Mesothelial cell of epicardium (in vitro differentiated cells): Measurements from ENCODE around the gene SLC7A9. TPM values are rescaled to one million over a fixed set of nuclear protein-coding genes. Genes with fewer than 3 reads are reported as not detected.
"Not testable (repeated sequence)": the region's sequence is repeated elsewhere in the genome, so short reads cannot be mapped to it uniquely, and the experiment has no call there.

Source experiments
- DNase-seq, 2 experiments: peaks; one replicate each; pipeline ENCODE4 v3.0.0; 2021; ENCODE audit warnings: low spot score in 2 of 2; ENCODE audit not compliant: unreplicated experiment in 2 of 2
- H3K27ac Mint-ChIP-seq: 2 replicates; pipeline ENCODE4 v1.8.0; 2021; ENCODE audit warnings: mixed read lengths
- H3K27me3 Mint-ChIP-seq: 2 replicates; pipeline ENCODE4 v1.8.0; 2021; ENCODE audit warnings: low read depth, mixed read lengths
- H3K36me3 Mint-ChIP-seq: 2 replicates; pipeline ENCODE4 v1.8.0; 2021; ENCODE audit warnings: mixed read lengths
- H3K4me1 Mint-ChIP-seq: 2 replicates; pipeline ENCODE4 v1.8.0; 2021; ENCODE audit warnings: mixed read lengths
- H3K4me3 Mint-ChIP-seq: 2 replicates; pipeline ENCODE4 v1.8.0; 2021; ENCODE audit warnings: mild to moderate bottlenecking, moderate library complexity, mixed read lengths
- H3K9me3 Mint-ChIP-seq: 2 replicates; pipeline ENCODE4 v1.8.0; 2021; ENCODE audit warnings: mixed read lengths
- total RNA-seq: library from RNA; stranded (reverse); gene quantifications from 3 replicates; pipeline ENCODE4 v1.2.1, GENCODE V29; 2021
- TF ChIP-seq, protein P1 (sequence below): fragments of 200-600 bp; sonication (generic); IDR thresholded peaks from one replicate; pipeline ENCODE4 v1.5.0; 2021; ENCODE audit warnings: antibody characterized with exemption; ENCODE audit not compliant: unreplicated experiment

The SLC7A9 gene
- total RNA-seq, 1 donor from 2014 or later = 0.65 TPM

DNA sequence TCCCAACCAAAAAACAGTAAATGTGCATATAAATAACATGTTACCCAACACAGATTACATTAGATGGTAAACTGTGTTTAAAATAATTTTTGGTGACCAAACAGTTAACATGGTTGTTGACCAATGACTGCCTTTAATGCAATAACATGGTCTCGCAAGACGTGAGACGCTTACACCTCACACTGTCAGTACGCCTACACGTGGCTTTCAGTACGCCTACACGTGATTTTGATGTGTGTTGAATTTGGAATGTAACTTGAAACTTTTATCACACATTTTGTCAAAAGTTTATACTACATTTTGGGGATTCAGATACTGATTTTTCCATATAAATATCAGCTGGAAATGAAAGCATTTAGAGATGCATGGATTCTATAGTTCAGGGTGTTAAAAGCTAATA, 32.0 kb downstream of the SLC7A9 start:
- Mint-ChIP-seq H3K27me3 (no peaks in the 10 kb centered on the region), H3K27ac (no peak overlapping the region), H3K4me3 (no peak overlapping the region), H3K9me3 (peaks cover 19% of the 10 kb centered on the region), H3K4me1 (no peaks in the 10 kb centered on the region), H3K36me3 (peaks cover 6% of the 10 kb centered on the region)
- DNase-seq = no peak
- TF ChIP-seq, protein P1, sequence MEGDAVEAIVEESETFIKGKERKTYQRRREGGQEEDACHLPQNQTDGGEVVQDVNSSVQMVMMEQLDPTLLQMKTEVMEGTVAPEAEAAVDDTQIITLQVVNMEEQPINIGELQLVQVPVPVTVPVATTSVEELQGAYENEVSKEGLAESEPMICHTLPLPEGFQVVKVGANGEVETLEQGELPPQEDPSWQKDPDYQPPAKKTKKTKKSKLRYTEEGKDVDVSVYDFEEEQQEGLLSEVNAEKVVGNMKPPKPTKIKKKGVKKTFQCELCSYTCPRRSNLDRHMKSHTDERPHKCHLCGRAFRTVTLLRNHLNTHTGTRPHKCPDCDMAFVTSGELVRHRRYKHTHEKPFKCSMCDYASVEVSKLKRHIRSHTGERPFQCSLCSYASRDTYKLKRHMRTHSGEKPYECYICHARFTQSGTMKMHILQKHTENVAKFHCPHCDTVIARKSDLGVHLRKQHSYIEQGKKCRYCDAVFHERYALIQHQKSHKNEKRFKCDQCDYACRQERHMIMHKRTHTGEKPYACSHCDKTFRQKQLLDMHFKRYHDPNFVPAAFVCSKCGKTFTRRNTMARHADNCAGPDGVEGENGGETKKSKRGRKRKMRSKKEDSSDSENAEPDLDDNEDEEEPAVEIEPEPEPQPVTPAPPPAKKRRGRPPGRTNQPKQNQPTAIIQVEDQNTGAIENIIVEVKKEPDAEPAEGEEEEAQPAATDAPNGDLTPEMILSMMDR = no peak

DNA sequence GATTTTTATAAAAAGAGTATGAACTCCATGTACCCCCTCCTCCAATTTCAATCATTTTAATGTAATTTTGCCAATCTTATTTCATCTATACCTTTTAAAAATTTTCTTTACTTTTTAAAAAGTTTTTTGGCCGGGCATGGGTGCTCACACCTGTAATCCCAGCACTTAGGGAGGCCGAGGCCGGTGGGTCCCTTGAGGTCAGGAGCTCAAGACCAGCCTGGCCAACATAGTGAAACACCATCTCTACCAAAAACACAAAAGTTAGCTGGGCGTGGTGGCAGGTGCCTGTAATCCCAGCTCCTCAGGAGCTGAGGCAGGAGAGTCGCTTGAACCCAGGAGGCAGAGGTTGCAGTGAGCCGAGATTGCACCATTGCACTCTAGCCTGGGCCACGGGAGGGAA, 36.2 kb downstream of the SLC7A9 start:
- not testable (repeated sequence) for H3K27ac Mint-ChIP-seq, H3K9me3 Mint-ChIP-seq, H3K4me3 Mint-ChIP-seq, H3K36me3 Mint-ChIP-seq, H3K27me3 Mint-ChIP-seq, H3K4me1 Mint-ChIP-seq, DNase-seq

DNA sequence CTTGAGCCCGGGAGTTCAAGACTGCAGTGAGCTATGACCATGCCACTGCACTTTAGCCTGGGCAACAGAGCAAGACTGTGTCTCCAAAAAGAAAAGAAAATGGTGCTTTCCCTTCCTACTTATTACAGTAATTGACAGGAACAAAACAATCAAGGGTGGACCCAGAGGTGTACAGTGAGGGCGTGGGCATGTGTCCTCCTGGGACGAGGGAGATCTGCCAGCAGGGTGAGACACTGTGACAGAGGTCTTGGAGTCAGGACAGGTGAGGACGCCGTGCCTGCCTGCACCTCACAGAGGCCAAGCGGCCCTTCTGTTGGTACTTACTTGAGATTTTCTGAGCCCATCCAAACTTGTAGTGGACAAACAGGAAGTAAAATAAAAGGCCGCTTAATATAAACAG, 36.7 kb downstream of the SLC7A9 start:
- H3K4me1 Mint-ChIP-seq = not testable (repeated sequence)

DNA sequence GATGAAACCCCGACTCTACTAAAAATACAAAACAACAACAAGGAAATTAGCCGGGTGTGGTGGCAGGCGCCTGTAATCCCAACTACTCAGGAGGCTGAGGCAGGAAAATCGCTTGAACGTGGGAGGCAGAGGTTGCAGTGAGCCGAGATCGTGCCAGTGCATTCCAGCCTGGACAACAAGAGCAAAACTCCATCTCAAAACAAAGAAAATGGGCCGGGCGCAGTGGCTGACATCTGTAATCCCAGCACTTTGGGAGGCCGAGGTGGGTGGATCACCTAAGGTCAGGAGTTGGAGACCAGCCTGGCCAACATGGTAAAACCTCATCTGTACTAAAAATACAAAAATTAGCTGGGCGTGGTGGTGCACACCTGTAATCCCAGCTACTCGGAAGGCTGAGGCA, 37.5 kb downstream of the SLC7A9 start:
- H3K27ac Mint-ChIP-seq, H3K4me1 Mint-ChIP-seq, H3K36me3 Mint-ChIP-seq, DNase-seq, H3K9me3 Mint-ChIP-seq, H3K27me3 Mint-ChIP-seq, H3K4me3 Mint-ChIP-seq: not testable (repeated sequence)

More for the DNA sequence above, 36.7 kb downstream of the SLC7A9 start:
- H3K9me3 Mint-ChIP-seq, H3K4me3 Mint-ChIP-seq, DNase-seq, H3K27me3 Mint-ChIP-seq, H3K36me3 Mint-ChIP-seq, H3K27ac Mint-ChIP-seq: not testable (repeated sequence)

DNA sequence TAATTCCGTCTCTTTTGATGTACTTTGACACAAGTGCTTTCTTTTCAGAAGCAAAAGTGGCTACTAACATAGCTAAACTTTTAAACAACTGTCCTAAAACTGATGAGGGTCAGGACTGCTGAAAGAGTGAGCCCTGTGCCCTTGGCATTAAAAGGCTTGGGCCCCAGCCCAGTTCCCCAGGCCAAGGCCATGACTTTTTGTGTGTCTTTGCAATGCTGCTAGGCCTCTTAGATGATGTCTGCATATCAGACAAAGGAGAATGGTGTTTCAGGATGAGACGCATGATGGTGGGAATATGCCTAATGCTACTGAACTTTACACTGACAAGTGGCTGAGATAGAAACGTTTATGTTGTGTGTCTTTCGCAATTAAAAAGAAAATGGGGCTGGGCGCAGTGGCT, 38.0 kb downstream of the SLC7A9 start:
- Mint-ChIP-seq H3K27me3 (no peaks in the 10 kb centered on the region), H3K36me3 (no peaks in the 10 kb centered on the region), H3K4me3 (no peak overlapping the region), H3K9me3 (no peaks in the 10 kb centered on the region), H3K4me1 (no peaks in the 10 kb centered on the region), H3K27ac (no peak overlapping the region)
- TF ChIP-seq, protein P1 = no peak
- DNase-seq = no peak

DNA sequence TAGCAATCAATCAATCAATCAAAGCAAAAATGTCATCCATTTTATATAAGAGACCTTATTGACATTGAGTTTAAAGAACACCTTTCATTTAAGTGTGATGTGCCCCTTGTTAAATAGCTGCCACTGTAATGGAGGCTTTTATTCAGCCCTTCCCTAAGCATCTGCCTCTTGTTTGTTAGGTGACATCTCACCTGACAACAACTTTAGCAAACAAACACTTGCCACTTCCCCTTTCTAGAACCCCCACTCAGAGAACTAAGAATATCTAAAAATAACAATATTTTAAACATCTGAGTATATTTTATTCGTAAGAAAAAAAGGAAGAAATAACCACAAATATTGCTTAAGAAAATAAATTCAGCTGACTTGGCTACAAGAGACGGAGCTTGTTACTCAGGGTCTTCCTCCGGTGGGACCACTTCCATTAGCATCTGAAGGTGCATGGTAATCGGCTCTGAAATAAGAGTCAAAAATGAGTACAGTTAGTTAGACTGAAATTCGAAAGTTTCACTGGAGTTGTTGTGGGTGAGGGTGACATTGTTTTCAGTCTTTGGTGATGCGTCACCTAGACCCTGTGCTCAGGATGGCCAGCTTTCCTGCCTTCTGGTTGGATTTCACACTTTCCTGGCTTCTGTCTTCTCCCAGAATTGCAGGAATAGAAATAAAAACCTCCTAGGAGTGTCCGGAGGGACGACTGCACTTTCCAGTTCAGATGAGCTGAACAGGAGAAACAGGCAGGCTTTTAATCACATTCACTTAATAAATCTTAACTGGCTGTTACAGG, 39.1 kb downstream of the SLC7A9 start:
- Mint-ChIP-seq H3K36me3 (no peaks in the 10 kb centered on the region), H3K4me3 (no peak overlapping the region), H3K27ac (no peak overlapping the region), H3K27me3 (no peaks in the 10 kb centered on the region), H3K4me1 (no peaks in the 10 kb centered on the region), H3K9me3 (no peaks in the 10 kb centered on the region)
- TF ChIP-seq, protein P1 = no peak
- DNase-seq = no peak

DNA sequence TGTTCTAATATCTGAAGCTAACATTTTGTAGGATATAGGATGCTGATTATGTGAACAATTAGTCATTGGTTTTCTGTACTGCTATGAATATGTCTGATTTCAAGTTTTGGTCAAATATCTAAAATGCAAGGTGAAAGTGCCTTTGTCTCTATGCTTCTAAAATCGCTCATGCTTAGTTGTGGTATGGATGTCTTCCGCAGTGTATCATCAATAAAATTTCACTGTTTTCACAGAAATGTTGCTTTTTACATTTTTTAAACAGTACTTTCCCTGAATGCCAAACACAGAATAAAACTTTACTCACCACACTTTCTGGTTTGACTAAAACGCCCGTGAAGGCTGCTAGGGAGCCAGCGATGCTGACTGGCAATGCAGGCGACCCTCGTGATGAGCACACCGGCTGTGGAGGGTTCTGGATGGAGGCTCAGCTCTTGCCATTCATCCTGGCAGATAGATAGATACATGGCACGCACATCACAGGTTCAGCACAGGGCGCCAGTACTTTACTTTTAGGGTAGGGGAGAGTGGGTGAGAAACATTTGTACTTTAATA, 40.1 kb downstream of the SLC7A9 start:
- TF ChIP-seq, protein P1 = no peak
- H3K36me3 Mint-ChIP-seq = no peaks in the 10 kb centered on the region
- H3K27me3 Mint-ChIP-seq = no peaks in the 10 kb centered on the region
- H3K4me3 Mint-ChIP-seq = no peak overlapping the region
- no peak for DNase-seq
- H3K27ac Mint-ChIP-seq = no peak overlapping the region
- no peaks in the 10 kb centered on the region for H3K4me1 Mint-ChIP-seq
- no peaks in the 10 kb centered on the region for H3K9me3 Mint-ChIP-seq
